Kidney (tissue), 14 donors: ENCODE measurements around the gene ERBB4. TPM values are rescaled to one million over a fixed set of nuclear protein-coding genes. Genes with fewer than 3 reads are reported as not detected.

Source experiments
- DNase-seq, 5 donors: peaks; one replicate each; pipeline ENCODE4 v3.0.0-alpha.2; 2013 to 2020
- FAIRE-seq: peaks from 2 replicates; lab custom pipeline; 2012; peaks lifted over from hg19 to GRCh38; lab: Jason Lieb, UNC
- H3K27ac ChIP-seq, 2 donors: one replicate each; pipeline ENCODE4 v1.7.0; 2013; ENCODE audit warnings: low read depth in 2 of 2, low read length in 2 of 2, inconsistent platforms in 1 of 2
- H3K27me3 ChIP-seq: one replicate; pipeline ENCODE4 v1.7.1; 2013; ENCODE audit warnings: low read length, inconsistent platforms; ENCODE audit not compliant: control insufficient read depth, insufficient read depth
- H3K36me3 ChIP-seq, 3 donors: one replicate each; pipeline versions ENCODE4 v1.7.0 to v1.7.1; 2013; ENCODE audit warnings: low read length in 3 of 3, control low read depth in 1 of 3, inconsistent platforms in 1 of 3; ENCODE audit not compliant: insufficient read depth in 3 of 3, control insufficient read depth in 2 of 3
- H3K4me1 ChIP-seq, 3 donors: one replicate each; pipeline versions ENCODE4 v1.7.0 to v1.7.1; 2013; ENCODE audit warnings: low read length in 3 of 3, inconsistent platforms in 1 of 3, low read depth in 1 of 3; ENCODE audit not compliant: control insufficient read depth in 2 of 3, insufficient read depth in 2 of 3
- H3K4me3 ChIP-seq, 3 donors: one replicate each; pipeline versions ENCODE4 v1.7.0 to v1.8.1; 2013; ENCODE audit warnings: low read length in 3 of 3, control low read depth in 1 of 3, inconsistent platforms in 1 of 3
- H3K9ac ChIP-seq, 3 donors: one replicate each; pipeline versions ENCODE4 v1.7.0 to v1.7.1; 2013; ENCODE audit warnings: low read length in 3 of 3, control low read depth in 1 of 3, inconsistent platforms in 1 of 3
- H3K9me3 ChIP-seq, 3 donors: one replicate each; pipeline versions ENCODE4 v1.7.0 to v1.7.1; 2013; ENCODE audit warnings: low read length in 3 of 3, control low read depth in 1 of 3, inconsistent platforms in 1 of 3; ENCODE audit not compliant: control insufficient read depth in 2 of 3, insufficient read depth in 1 of 3
- CTCF ChIP-seq: IDR thresholded peaks from 3 replicates; pipeline ENCODE4 v1.5.1; 2012; ENCODE audit warnings: mild to moderate bottlenecking, moderate library complexity, borderline replicate concordance; ENCODE audit not compliant: insufficient read depth; ENCODE audit errors: extremely low read depth
- intact Hi-C: fragments of 100-400 bp; cut with DNase I; formaldehyde crosslinking; loops from one replicate; pipeline ENCODE4 v1.11.1; 2022
- polyA plus RNA-seq: library from polyadenylated mRNA; stranded (reverse); fragments of 350-450 nt; fragmentation: Illumina TruSeq; extraction: RNeasy Lipid Tissue Mini Kit (QIAGEN cat#74804); gene quantifications from one replicate; pipeline ENCODE4 v1.2.3, GENCODE V29; 2014; ENCODE audit warnings: low read depth, low replicate concordance; ENCODE audit not compliant: insufficient read depth
- total RNA-seq: library from RNA; stranded (reverse); fragmentation: NEBNext Ultra II Directional; extraction: Animal tissue kit (Norgen Biotek cat#: 25700); gene quantifications from one replicate; pipeline ENCODE4 v1.2.1, GENCODE V29; 2021
- donor health status: control.
- donor health status: control.
- donor health status: control.
- donor health status: control.
- donor health status: control.
- donor health status: DM: yes; HTN: yes; CAD: no.
- donor health status: Normal renal cell carcinoma (clear cell type).

Gene ERBB4
- total and polyA plus RNA-seq, 2 donors from 2014 or later, result 3.9 to 152 TPM

GRCh38 chr2:211426240-211426639 is 1112.4 kb downstream of the ERBB4 start:
- Histone ChIP-seq H3K9ac (no peak overlapping the region), H3K4me3 (no peak overlapping the region), H3K36me3 (no peaks in the 10 kb centered on the region), H3K27ac (no peak overlapping the region), H3K9me3 (no peaks in the 10 kb centered on the region), H3K27me3 (no peaks in the 10 kb centered on the region), H3K4me1 (no peaks in the 10 kb centered on the region)
- intact Hi-C loops, result no loop called here
- DNase-seq, result no peak
- no peak for FAIRE-seq
- TF ChIP-seq CTCF, result no peak

- TF ChIP-seq CTCF, result no peak
- no peak for FAIRE-seq
- intact Hi-C loops, result no loop called here
These were observed 1115.6 kb downstream of the ERBB4 start for GRCh38 chr2:211423018-211423417.

GRCh38 chr2:211417544-211417943 is 1121.1 kb downstream of the ERBB4 start:
- H3K27ac ChIP-seq, result no peak overlapping the region
- no peaks in the 10 kb centered on the region for H3K27me3 ChIP-seq
- no peak for DNase-seq
- intact Hi-C loops, result no loop called here
- no peak for FAIRE-seq
- H3K4me3 ChIP-seq, result no peak overlapping the region
- no peaks in the 10 kb centered on the region for H3K9me3 ChIP-seq
- TF ChIP-seq CTCF, result no peak
- no peaks in the 10 kb centered on the region for H3K4me1 ChIP-seq
- H3K36me3 ChIP-seq, result no peaks in the 10 kb centered on the region
- no peak overlapping the region for H3K9ac ChIP-seq

More at GRCh38 chr2:211423018-211423417, 1115.6 kb downstream of the ERBB4 start:
- Histone ChIP-seq H3K27me3 (no peaks in the 10 kb centered on the region), H3K27ac (no peak overlapping the region), H3K4me3 (no peak overlapping the region), H3K36me3 (no peaks in the 10 kb centered on the region), H3K9ac (no peak overlapping the region), H3K4me1 (no peaks in the 10 kb centered on the region), H3K9me3 (no peaks in the 10 kb centered on the region)
- DNase-seq, result no peak

- H3K9ac ChIP-seq, result no peak overlapping the region
- no peak for FAIRE-seq
- H3K36me3 ChIP-seq, result no peaks in the 10 kb centered on the region
- no peak for TF ChIP-seq CTCF
- H3K27me3 ChIP-seq, result no peaks in the 10 kb centered on the region
- H3K4me1 ChIP-seq, result no peaks in the 10 kb centered on the region
- no peak for DNase-seq
- H3K27ac ChIP-seq, result no peak overlapping the region
- H3K9me3 ChIP-seq, result no peaks in the 10 kb centered on the region
- H3K4me3 ChIP-seq, result no peak overlapping the region
- intact Hi-C loops, result no loop called here
These were observed 1122.2 kb downstream of the ERBB4 start for GRCh38 chr2:211416373-211416772.
